T-cell (primary cell): Measurements from ENCODE around the gene CEBPG. TPM values are rescaled to one million over a fixed set of nuclear protein-coding genes. Genes with fewer than 3 reads are reported as not detected.

Source experiments
- ATAC-seq, 4 experiments: fragments of 200-7000 bp in 3 of 4; fragments of 150-1000 bp in 1 of 4; cut with Tn5 transposase; replicated peaks in 1 of 4; 1 replicate in 3 of 4; 2 replicates in 1 of 4; pipeline ENCODE4 v1.10.0; 2021; ENCODE audit warnings: moderate library complexity in 3 of 4, mild to moderate bottlenecking in 2 of 4, moderate number of reproducible peaks in 1 of 4
- CTCF ChIA-PET, 2 donors: fragments of 300-600 bp; sonication (Branson Sonifier 250); formaldehyde crosslinking; loops; one replicate each; lab custom pipeline; 2022; ENCODE audit warnings: antibody characterized with exemption in 2 of 2; lab: Charles Lee
- POLR2A ChIA-PET, 2 donors: fragments of 300-600 bp; sonication (Branson Sonifier 250); formaldehyde crosslinking; loops; one replicate each; lab custom pipeline; 2022; ENCODE audit warnings: antibody characterized with exemption in 2 of 2; lab: Charles Lee
- DNase-seq, 35 experiments: peaks; one replicate each; pipeline versions ENCODE4 v3.0.0 to v3.0.0-alpha.2; 2013 to 2023
- H3K27ac ChIP-seq: one replicate; pipeline ENCODE4 v1.5.1; 2013; ENCODE audit warnings: low read length
- H3K27me3 ChIP-seq, 2 experiments: replicated peaks in 1 of 2; 1 replicate in 1 of 2; 2 replicates in 1 of 2; pipeline versions ENCODE4 v1.6.1 to v1.7.0; 2013; ENCODE audit warnings: low read length in 1 of 2, mixed read lengths in 1 of 2; ENCODE audit not compliant: control insufficient read depth in 2 of 2, insufficient read depth in 2 of 2; ENCODE audit errors: extremely low read depth in 1 of 2
- H3K36me3 ChIP-seq, 2 donors: 1 replicate in 1 of 2; 2 replicates in 1 of 2; pipeline versions ENCODE4 v1.6.1 to v1.7.0; 2013; ENCODE audit warnings: low read length in 1 of 2; ENCODE audit not compliant: control insufficient read depth in 2 of 2, insufficient read depth in 1 of 2; ENCODE audit errors: extremely low read depth in 1 of 2
- H3K4me1 ChIP-seq, 2 experiments: 1 replicate in 1 of 2; 2 replicates in 1 of 2; pipeline versions ENCODE4 v1.6.1 to v1.7.0; 2013; ENCODE audit warnings: low read length in 2 of 2, mixed read lengths in 1 of 2; ENCODE audit not compliant: insufficient read depth in 2 of 2, control insufficient read depth in 1 of 2; ENCODE audit errors: extremely low read depth in 1 of 2
- H3K4me3 ChIP-seq, 2 donors: 1 replicate in 1 of 2; 2 replicates in 1 of 2; pipeline versions ENCODE4 v1.5.1 to v1.7.0; 2013; ENCODE audit warnings: mild to moderate bottlenecking in 2 of 2, low read length in 1 of 2, moderate library complexity in 1 of 2; ENCODE audit not compliant: control insufficient read depth in 1 of 2; ENCODE audit errors: extremely low read depth in 1 of 2
- H3K9me3 ChIP-seq: 2 replicates; pipeline ENCODE4 v1.7.0; 2013
- H3K27ac Mint-ChIP-seq, 2 donors: one replicate each; pipeline ENCODE4 v1.8.0; 2020 to 2021; ENCODE audit warnings: mild to moderate bottlenecking in 2 of 2, mixed read lengths in 2 of 2
- H3K27me3 Mint-ChIP-seq, 2 donors: one replicate each; pipeline ENCODE4 v1.8.0; 2021 to 2022; ENCODE audit warnings: mixed read lengths in 2 of 2
- H3K36me3 Mint-ChIP-seq: one replicate; pipeline ENCODE4 v1.8.0; 2021; ENCODE audit warnings: mixed read lengths
- H3K4me1 Mint-ChIP-seq, 3 donors: one replicate each; pipeline ENCODE4 v1.8.0; 2020 to 2022; ENCODE audit warnings: mixed read lengths in 3 of 3, mild to moderate bottlenecking in 1 of 3
- H3K4me3 Mint-ChIP-seq, 3 donors: one replicate each; pipeline ENCODE4 v1.8.0; 2020 to 2022; ENCODE audit warnings: mild to moderate bottlenecking in 3 of 3, mixed read lengths in 3 of 3, moderate library complexity in 3 of 3
- H3K9me3 Mint-ChIP-seq, 3 donors: one replicate each; pipeline ENCODE4 v1.8.0; 2020 to 2022; ENCODE audit warnings: mixed read lengths in 3 of 3
- WGBS: methylation state at CpG from one replicate; pipeline ENCODE4 v1.1.5; 2013; ENCODE audit warnings: missing lambda C conversion rate; ENCODE audit not compliant: insufficient coverage; 5-methylcytosine and 5-hydroxymethylcytosine counted together
- total RNA-seq, 35 experiments: library from RNA in 6 of 35; stranded (reverse) in 6 of 35; fragments of 120-200 nt in 1 of 35; gene quantifications; one replicate each; pipeline versions ENCODE4 v1.2.1 to v1.2.4 and lab custom pipeline; 2013 to 2026

CEBPG gene
- total RNA-seq, 5 donors from 2014 or later (not counting 1 experiment from before 2014, with no cell fraction given), result 15.9 to 27.1 (median 25.1) TPM

- no peaks in the 10 kb centered on the region for H3K27me3 ChIP-seq
- no peaks in the 10 kb centered on the region for H3K4me1 Mint-ChIP-seq
- no peak overlapping the region for H3K27ac Mint-ChIP-seq
Observed at GRCh38 chr19:33403973-33404304, 30.4 kb downstream of the CEBPG start.

GRCh38 chr19:33404506-33405253 lies 31.2 kb downstream of the CEBPG start:
- POLR2A ChIA-PET, result no interaction called here
- ATAC-seq (no peak), DNase-seq (no peak)

More at GRCh38 chr19:33403973-33404304, 30.4 kb downstream of the CEBPG start:
- no peak for DNase-seq
- Histone ChIP-seq H3K4me3 (no peak overlapping the region), H3K36me3 (peaks cover 0 to 3% of the 10 kb centered on the region in 2 donors), H3K9me3 (no peaks in the 10 kb centered on the region), H3K27ac (no peak overlapping the region), H3K4me1 (peaks cover 0 to 6% of the 10 kb centered on the region in 2 experiments)
- Mint-ChIP-seq H3K4me3 (no peak overlapping the region), H3K9me3 (no peaks in the 10 kb centered on the region), H3K36me3 (peaks cover under 1% of the 10 kb centered on the region), H3K27me3 (no peaks in the 10 kb centered on the region)
- ChIA-PET POLR2A (no interaction called here), CTCF (interaction anchor here in 1 of 2 donors (0.5 kb wide), 1 partner anchor 780 kb away, joined by 7 read pairs; no protein-coding TSS in a partner anchor)
- WGBS, result 89% methylated on average over 6 of the region's 6 CpGs
- no peak for ATAC-seq

GRCh38 chr19:33405254-33405552 lies 31.7 kb downstream of the CEBPG start:
- POLR2A ChIA-PET, result no interaction called here
- Mint-ChIP-seq H3K27ac (no peak overlapping the region), H3K4me1 (no peaks in the 10 kb centered on the region), H3K36me3 (no peaks in the 10 kb centered on the region), H3K27me3 (no peaks in the 10 kb centered on the region), H3K4me3 (no peak overlapping the region), H3K9me3 (no peaks in the 10 kb centered on the region)
- no peak for ATAC-seq
- WGBS, result 91% methylated on average over 8 of the region's 8 CpGs
- no peak for DNase-seq
- Histone ChIP-seq H3K27ac (no peak overlapping the region), H3K36me3 (peaks cover 2 to 3% of the 10 kb centered on the region in 2 donors), H3K4me3 (no peak overlapping the region), H3K9me3 (no peaks in the 10 kb centered on the region), H3K4me1 (peaks cover 0 to 6% of the 10 kb centered on the region in 2 experiments), H3K27me3 (no peaks in the 10 kb centered on the region)
- CTCF ChIA-PET, result interaction anchor here in 1 of 2 donors (0.5 kb wide), 1 partner anchor 92 kb away, joined by 4 read pairs; no protein-coding TSS in a partner anchor

More at GRCh38 chr19:33404506-33405253, 31.2 kb downstream of the CEBPG start:
- H3K4me3 Mint-ChIP-seq, result no peak overlapping the region
- Histone ChIP-seq H3K4me3 (no peak overlapping the region), H3K36me3 (peaks cover 0 to 3% of the 10 kb centered on the region in 2 donors), H3K27ac (no peak overlapping the region), H3K4me1 (peaks cover 0 to 6% of the 10 kb centered on the region in 2 experiments), H3K9me3 (no peaks in the 10 kb centered on the region), H3K27me3 (no peaks in the 10 kb centered on the region)
- no peaks in the 10 kb centered on the region for H3K27me3 Mint-ChIP-seq
- CTCF ChIA-PET, result no interaction called here
- WGBS, result 90% methylated on average over 14 of the region's 18 CpGs
- H3K4me1 Mint-ChIP-seq, result no peaks in the 10 kb centered on the region
- H3K36me3 Mint-ChIP-seq, result no peaks in the 10 kb centered on the region
- no peak overlapping the region for H3K27ac Mint-ChIP-seq
- H3K9me3 Mint-ChIP-seq, result no peaks in the 10 kb centered on the region

GRCh38 chr19:33405553-33406461 lies 32.3 kb downstream of the CEBPG start:
- H3K4me1 ChIP-seq, result peaks cover 0 to 6% of the 10 kb centered on the region in 2 experiments
- H3K27me3 ChIP-seq, result no peaks in the 10 kb centered on the region
- Mint-ChIP-seq H3K4me1 (no peaks in the 10 kb centered on the region), H3K4me3 (no peak overlapping the region), H3K36me3 (no peaks in the 10 kb centered on the region), H3K9me3 (no peaks in the 10 kb centered on the region), H3K27ac (no peak overlapping the region), H3K27me3 (no peaks in the 10 kb centered on the region)
- CTCF ChIA-PET, result interaction anchor here (0.5 to 1.4 kb wide), 3 partner anchors 10 to 167 kb away, joined by 4 to 6 read pairs (median 4); no protein-coding TSS in a partner anchor
- DNase-seq (no peak), ATAC-seq (no peak)
- no peaks in the 10 kb centered on the region for H3K9me3 ChIP-seq
- POLR2A ChIA-PET, result no interaction called here
- 85% methylated on average over 34 of the region's 34 CpGs for WGBS
- peaks cover 3% of the 10 kb centered on the region in 2 donors for H3K36me3 ChIP-seq
- no peak overlapping the region for H3K27ac ChIP-seq
- no peak overlapping the region for H3K4me3 ChIP-seq

- H3K36me3 Mint-ChIP-seq, result no peaks in the 10 kb centered on the region
- CTCF ChIA-PET, result interaction anchor here (0.9 to 1.4 kb wide), 5 partner anchors 9 to 171 kb away, joined by 3 to 6 read pairs (median 4); no protein-coding TSS in a partner anchor
- 59% methylated on average over 8 of the region's 13 CpGs for WGBS
- no peak overlapping the region for H3K4me3 Mint-ChIP-seq
- Histone ChIP-seq H3K36me3 (peaks cover 3 to 7% of the 10 kb centered on the region in 2 donors), H3K4me3 (no peak overlapping the region), H3K27me3 (no peaks in the 10 kb centered on the region), H3K27ac (no peak overlapping the region), H3K9me3 (no peaks in the 10 kb centered on the region), H3K4me1 (peaks cover 0 to 6% of the 10 kb centered on the region in 2 experiments)
- POLR2A ChIA-PET, result no interaction called here
- ATAC-seq, result peak; percentile 70 to 75 (median 72)
- no peaks in the 10 kb centered on the region for H3K9me3 Mint-ChIP-seq
- no peaks in the 10 kb centered on the region for H3K4me1 Mint-ChIP-seq
- no peak overlapping the region for H3K27ac Mint-ChIP-seq
- DNase-seq, result peak; percentile 27 to 82 (median 63)
- no peaks in the 10 kb centered on the region for H3K27me3 Mint-ChIP-seq
Observed at GRCh38 chr19:33406521-33407139, 33.1 kb downstream of the CEBPG start.

GRCh38 chr19:33407140-33407551 lies 33.6 kb downstream of the CEBPG start:
- Mint-ChIP-seq H3K36me3 (no peaks in the 10 kb centered on the region), H3K9me3 (no peaks in the 10 kb centered on the region), H3K27ac (no peak overlapping the region), H3K27me3 (no peaks in the 10 kb centered on the region), H3K4me1 (no peaks in the 10 kb centered on the region), H3K4me3 (no peak overlapping the region)
- DNase-seq (no peak), ATAC-seq (peak; percentile 10 to 29 (median 14))
- ChIA-PET CTCF (interaction anchor here (0.9 to 1.4 kb wide), 5 partner anchors 8 to 171 kb away, joined by 3 to 6 read pairs (median 4); no protein-coding TSS in a partner anchor), POLR2A (no interaction called here)
- Histone ChIP-seq H3K27ac (no peak overlapping the region), H3K36me3 (peaks cover 3 to 7% of the 10 kb centered on the region in 2 donors), H3K27me3 (no peaks in the 10 kb centered on the region), H3K9me3 (no peaks in the 10 kb centered on the region), H3K4me3 (no peak overlapping the region), H3K4me1 (peaks cover 0 to 6% of the 10 kb centered on the region in 2 experiments)
- 53% methylated on average over 8 of the region's 9 CpGs for WGBS
